Right kidney (tissue), 1 donor: Measurements from ENCODE around the gene CASP9.
"Not testable (repeated sequence)": the region's sequence is repeated elsewhere in the genome, so short reads cannot be mapped to it uniquely, and the experiment has no call there.

ENCODE experiments used
- DNase-seq: peaks from one replicate; pipeline ENCODE4 v3.0.0-alpha.2; 2016

CASP9 gene

DNA sequence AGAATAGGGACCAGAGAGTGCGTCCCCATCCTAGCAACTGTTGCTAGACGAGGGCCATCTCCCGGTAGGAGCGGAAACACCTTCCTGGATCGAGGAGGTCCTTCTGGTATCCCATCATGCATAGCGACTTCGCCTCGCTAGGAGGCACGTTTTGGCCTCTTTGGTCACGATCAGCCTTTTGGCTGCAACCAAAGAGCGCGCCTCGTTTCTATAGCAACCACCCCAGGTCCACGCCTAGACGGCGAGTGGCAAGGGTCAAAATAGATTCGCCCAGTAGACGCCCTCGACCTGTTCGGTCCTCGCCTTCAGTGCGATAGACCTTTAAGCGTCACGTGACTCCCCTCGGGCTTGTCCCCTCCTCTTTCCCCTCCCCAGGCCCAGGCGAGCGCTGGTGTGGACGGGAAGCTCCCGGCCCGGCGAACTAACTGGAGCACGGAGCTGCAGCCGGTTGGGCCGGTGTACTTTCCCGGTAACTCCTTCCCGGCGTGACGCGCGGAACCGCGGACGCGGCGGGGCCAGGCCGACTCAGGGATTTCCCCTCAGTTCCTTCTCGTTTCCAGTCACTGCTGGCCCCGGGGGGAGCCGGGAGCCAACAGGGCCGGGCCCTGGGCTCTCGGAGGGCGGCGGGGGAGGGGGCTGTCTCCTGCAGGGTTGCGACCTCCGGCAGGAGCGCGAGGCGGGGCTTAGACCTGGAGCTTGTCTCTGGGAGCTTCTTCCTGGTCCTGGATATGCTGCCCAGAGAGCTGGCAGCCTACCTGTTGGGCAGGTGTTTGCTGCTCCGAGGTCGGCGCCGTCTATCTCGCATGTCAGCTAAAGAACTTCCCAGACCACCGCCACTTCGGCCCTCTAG, 2.7 kb upstream of the CASP9 start, which contains the start of gene DNAJC16:
Gene DNAJC16 (plus strand): TSS at position 359 of the 850 bp plus-strand sequence. CDS start 2,258 bp downstream, outside the sequence.
- peak; percentile 97 for DNase-seq

DNA sequence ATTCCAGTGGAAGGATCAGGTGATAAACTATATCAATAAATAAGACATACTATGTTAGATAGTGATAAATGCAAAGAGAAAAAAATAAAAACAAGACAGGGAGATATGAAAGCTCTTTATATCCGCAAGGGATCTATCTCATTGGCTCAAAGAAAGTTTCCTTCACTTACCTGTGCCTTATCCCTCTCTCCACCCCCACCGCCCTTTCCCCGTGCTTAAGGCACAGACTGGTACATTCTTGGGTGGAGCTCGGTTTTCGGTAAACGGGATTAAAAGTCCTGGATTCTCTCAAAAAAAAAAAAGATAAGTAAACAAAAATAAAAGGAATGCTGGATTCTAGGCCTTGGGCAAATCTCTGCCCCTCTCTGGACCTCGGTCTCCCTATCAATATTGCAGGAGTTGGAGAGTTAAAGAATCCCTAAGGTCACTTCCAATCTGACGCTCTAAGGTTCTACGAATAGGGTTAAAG, 2.0 kb upstream of the CASP9 start:
- DNase-seq = no peak

DNA sequence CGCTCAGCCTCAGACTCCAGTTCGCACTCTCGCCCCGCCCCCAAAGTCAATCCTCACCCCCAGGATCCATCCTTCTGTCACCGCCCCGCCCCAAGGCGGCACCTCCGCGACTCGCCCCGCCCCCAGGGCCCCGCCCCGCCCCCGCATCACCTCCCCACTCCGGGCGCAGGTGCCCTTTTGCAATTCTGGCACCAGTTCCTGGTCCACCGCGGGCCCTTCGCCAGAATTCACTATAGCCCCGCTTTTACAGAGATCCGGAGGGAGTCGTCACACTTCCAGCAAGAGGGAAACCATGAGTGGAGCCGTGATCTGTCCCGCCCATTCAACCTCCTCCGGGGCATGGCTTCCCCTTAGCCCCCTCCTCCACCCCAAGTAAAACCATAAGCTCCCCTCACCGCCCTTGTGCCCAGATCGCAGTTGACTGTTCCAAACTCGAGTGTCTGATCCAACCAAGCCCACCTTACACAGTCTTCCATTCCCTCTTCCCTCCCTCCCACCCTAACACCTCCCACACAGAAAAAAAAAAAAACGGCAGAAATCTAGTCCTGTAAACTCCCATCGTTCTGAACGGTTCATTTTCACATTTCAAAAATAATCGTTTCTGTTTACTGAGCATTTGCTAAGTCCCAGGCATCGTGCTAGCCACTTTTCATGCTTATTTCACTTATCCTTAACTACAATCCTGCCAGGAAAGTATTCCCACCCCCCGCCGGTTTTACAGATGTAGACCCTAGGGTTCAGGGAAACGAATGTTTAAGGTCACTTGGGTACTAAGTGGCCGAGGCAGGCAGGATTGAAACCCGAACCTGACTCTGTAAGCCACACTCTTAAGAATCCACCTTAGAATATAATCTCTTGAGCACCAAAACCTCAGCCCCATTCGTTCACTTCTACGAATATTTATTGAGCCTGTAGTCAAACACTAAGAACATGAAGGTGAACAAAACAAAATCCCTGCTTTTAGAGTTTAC, 1.3 kb upstream of the CASP9 start:
- peak; percentile 69 for DNase-seq

DNA sequence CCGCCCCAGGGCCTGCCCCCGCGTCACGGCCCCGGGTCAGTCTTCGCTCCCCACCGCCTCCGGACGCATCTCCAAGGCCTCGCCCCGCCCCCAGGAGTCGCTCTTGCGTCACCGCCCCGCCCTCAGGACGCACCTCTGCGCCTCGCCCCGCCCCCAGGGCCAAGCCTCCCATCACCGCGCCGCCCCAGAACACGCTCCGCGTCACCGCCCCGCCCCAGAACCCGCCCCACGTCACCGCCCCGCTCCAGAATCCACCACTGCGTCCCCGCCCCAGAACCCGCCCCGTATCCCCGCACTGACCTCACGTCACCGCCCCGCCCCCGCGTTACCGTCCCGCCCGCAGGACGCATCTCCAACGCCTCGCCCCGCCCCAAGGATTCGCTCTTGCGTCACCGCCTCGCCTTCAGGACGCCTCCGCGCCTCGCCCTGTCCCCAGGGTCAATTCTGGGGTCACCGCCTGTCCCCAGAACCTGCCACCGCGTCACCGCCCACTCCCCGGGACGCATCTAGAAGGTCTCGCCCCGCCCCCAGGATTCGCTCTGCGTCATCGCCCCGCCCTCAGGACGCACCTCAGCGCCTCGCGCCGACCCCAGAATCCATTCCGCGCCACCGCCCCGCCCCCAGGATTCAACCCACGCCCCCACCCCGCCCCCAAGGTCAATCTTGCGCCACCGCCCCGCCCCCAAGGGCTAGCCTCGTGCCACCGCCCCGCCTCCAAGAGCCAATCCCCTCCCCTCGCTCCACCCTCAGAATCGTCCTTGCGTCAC, 451 bp upstream of the CASP9 start:
- DNase-seq = peak; percentile 96

DNA sequence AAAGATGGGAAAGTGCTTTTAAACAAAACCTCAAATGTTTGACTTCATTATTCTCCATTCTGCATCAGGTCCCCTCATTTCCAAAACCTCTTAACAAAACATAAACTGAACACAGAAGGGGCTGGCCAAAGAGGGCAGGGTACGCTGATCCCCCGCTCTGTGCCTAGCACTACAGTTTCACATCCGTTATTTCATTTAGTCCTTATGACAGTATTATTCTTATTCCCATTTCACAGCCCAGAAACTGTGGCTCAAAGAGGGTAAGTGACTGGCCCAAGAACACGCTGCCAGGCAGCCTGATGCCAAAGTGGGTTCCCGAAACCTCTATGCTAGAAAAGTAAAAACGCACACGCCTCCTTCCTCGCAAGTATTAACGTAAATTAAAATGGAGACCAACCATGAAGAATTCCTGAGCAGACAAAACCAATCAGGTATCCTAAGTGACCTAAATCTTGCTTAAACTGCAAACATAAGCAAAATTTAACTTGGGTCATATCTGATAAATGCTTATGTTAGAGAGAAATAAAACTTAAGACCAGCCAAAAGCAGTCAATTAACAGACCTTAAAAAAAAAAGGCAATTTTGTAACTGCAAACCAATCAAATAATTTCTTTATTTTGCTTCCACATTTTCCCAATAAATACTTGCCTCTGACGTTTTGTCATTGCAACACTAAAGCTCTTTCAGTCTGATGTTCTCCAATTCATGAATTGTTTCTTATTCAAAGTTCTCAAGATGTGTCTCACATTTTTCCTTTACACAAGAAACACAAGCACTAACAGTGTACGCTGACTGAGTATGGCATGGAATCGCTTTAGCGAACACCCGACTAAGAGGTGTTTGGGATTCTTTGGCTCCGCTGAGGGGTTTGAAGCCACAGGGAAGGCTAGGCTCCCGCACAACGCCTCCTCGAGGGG, 653 bp downstream of the CASP9 start:
- peak; percentile 14 for DNase-seq

DNA sequence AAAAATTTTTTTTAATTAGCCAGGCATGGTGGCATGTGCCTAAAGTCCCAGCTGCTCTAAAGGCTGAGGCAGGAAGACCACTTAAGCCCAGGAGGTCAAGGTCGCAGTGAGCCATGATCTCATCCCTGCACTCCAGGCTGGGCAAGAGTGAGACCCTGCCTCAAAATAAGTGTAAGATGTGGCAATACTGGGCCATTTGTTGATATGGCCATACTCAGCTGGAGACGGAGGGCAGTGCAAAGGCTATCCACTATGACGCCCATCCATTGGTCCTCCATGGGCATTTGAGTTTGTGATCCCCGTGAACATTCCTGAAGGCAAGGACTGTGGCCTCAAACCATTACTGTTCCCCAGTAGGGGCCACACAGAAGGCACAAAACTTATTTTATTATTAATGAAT, 1.5 kb downstream of the CASP9 start:
- DNase-seq = peak; percentile 6

DNA sequence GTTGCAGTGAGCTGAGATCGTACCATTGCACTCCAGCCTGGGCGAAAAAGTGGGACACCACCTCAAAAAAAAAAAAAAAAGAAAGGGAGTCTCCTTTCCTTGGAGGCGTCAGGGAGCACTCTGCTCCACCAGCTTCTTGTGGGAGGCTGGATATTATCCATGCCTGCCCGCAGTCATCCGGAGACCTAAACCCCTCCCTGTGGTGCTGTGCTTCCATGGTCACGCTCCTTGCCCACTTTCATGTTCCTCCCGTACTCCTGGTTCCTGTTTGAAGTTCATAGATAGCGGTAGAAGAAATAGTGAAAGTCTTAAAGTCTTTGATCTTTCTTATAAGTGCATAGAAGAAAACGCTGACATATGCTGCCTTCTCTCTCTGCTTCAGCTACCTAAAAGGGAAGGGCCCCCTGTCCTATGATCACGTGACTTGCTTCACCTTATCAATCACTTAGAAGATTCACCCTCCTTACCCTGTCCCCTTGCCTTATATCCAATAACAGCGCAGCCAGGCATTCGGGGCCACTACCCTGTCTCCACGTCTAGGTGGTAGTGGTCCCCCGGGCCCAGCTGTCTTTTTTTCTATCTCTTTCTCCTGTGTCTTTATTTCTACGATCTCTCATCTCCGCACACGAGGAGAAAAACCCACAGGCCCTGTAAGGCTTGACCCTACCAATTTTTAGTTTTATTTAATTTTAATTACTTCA, 2.7 kb downstream of the CASP9 start:
- DNase-seq = peak; percentile 30

DNA sequence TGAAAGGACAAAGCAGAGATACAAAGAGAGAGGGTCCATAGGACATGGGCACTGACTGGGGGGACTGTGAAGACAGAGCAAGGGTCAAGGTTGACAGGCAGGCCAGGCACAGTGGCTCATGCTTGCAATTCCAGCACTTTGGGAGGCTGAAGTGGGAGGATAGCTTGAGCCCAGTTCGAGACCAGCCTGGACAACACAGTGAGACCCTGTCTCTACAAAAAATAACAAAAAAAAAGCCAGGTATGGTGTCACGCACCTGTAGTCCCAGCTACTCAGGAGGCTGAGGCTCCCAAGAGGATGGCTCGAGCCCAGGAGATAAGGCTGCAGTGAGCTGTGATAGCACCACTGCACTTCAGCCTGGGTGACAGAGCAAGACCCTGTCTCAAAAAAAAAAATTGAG, 4.4 kb downstream of the CASP9 start:
- DNase-seq = no peak

DNA sequence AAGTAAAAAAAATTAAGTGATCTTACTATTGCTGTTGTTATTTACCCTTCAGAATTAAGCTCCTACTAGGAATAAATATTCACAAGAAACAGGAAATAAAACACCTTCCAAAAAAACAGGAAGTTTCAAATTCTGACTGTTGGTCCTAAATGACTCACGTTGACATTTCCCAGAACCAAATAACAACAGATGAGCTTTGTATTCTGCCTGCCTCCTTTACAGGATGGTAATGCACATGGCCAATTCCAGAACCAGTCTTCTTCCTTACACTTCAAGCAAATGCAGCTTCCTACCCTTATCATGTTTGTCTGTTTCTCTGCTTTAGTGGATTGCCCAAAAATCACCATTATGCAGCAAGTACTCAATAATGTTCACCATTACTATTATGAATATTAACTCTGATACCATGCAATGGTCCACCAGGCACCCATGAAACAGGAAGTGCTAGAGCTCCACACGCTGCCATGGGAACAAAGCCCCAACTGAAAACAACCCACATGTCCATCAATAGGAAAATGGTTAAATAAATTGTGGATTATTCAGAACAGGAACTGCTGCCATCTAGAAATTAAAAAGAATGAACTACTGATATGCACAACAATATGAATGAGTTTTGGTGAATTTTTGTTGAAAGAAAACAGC, 8.9 kb downstream of the CASP9 start:
- DNase-seq = no peak

DNA sequence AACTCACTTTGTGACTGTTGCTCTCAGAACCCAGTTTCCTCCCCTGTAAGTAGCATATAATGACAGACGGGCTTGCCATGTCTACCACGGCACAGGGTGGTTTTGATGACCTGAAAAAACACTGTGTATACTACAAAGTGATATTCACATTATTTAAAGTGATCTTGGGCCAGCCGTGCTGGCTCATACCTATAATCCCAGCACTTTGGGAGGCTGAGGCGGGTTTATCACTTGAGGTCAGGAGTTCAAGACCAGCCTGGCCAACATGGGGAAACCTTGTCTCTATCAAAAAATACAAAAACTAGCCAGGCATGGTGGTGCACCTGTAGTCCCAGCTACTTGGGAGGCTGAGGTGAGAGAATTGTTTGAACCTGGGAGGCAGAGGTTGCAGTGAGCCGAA, 9.5 kb downstream of the CASP9 start:
- not testable (repeated sequence) for DNase-seq

DNA sequence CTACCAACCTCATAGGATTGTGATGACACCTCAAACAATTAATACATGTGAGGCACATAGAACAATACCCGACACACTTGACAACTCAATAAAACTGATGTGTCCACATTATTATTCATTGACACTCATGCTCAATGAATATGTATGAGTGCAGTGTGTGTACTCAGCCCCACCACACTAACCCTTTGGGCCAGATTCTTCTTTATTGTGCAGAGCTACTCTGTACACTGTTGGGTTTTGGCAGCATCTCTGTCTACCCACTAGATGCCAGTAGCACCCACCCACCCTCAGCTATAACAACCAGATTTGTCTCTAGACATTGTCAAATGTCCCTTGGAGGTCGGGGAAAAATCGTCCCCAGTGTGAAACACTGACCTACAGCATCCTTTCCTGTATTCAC, 10.1 kb downstream of the CASP9 start:
- no peak for DNase-seq

DNA sequence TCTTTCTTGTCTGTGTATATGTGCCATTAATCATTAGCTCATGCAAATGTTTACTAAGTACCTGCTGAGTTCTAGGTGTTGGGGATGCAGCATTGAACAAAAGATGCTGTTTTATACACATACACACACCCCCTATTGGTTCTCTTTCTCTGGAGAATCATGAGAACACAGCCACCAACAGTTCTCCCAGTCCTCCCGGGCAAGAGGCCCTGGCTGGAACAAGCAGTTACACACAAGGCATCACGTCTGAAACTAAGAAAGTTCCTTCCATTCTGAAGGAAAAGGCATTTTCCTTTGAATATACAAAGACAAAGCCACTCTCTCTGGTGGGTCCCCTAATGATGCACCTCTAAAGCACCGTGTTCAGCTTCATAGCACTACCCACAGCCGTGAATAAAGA, 10.8 kb downstream of the CASP9 start:
- DNase-seq = no peak

DNA sequence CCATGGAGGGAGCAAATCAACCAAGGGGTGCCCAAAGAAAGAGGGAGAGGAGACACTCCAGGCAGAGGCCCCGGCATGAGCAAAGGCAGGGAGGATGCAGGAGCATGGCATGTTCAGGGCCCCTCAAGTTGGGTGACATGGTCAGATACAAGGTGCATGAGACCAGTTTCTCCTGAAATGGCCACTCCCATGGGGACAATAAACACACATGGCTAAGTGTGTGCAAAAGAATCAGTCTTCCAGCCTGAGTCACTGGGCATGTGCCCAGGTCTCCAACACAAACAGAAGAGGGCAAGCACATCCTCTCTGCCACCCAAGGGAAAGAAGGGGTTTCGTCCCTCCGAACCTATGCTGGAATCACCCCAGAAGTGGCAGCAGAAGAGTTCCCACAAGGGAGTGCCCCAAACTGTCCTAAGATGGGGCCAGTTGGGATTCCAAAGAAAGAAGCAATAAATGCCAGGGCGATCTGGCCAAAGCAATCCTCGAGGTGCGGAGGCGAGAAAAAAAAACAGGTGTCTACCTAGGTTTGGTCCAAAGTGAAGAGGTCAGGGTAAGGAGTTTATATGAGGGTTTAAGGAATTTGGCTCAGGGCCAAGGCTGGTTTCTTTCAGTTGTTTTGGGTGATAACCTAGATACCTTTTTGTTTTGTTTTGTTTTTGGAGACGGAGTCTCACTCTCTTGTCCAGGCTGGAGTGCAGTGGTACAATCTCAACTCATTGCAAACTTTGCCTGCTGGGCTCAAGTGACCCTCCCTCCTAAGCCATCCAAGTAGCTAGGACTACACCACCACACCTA, 13.2 kb downstream of the CASP9 start:
- DNase-seq = no peak

DNA sequence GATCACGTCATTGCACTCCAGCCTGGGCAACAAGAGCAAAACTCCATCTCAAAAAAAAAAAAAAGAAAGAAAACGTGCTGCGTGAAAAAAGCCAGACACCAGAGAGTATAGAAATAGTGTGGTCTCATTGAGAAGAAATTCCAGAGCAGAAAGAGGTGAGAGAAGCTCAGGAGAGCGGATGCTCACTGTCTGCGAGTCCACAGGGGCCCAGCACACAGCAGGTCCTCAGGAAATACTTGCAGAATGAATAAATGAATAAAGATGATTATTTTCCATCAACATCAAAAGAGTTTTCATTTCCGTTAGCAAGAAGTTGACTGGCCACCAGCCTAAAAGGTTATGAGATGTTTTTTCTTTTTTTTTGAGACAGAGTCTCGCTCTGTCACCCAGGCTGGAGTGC, 14.4 kb downstream of the CASP9 start:
- no peak for DNase-seq

DNA sequence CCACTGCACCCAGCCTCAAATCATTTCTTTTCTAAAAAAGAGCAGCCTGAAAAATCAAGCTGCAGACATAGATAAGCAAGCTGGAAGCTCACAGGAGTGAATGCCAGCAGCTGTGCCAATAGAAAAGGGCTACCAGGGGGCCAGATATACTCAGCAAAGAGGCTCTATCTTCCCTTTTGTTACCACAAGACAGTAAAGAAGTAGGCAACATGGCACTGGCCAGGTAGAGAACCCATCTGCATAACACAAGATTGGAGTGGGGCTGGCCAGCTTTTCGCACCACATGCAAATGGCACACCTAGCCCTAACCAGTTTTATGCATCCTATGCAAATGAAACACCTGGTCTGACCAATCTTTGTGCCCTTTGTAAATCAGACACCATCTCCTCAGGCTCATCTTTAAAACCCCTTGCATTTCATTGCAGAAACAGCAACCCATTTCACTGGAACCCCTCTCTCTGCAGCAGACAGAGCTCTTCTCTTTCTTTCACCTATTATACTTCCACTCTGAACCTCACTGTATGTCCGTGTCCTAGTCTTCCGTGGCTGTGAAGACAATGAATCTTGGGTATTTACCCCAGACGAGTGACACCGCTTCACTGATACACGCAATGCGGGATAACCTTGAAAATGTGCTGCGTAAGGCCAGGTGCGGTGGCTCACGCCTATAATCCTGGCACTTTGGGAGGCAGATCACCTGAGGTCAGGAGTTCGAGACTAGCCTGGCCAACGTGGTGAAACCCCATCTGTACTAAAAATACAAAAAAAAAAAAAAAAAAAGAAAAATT, 15.1 kb downstream of the CASP9 start:
- DNase-seq = no peak

DNA sequence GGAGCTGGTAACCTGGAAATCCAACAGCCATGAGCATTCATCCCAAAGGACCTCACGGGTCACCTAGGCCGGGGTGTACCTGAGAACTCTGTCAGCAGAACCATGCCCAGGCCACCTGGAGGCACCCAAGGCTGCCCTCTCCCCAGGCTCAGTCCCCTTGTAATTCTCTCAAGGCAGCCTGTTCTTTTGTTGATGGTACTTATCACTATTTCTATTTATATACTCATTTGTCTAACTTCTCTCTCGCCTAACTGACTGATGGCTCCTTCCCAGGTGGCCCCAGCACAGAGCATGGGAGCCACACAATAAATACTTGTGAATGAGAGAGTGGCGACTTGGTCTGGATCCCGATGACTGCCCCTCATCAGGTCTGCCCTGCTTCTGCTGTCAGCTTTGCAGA, 16.7 kb downstream of the CASP9 start:
- DNase-seq = no peak

DNA sequence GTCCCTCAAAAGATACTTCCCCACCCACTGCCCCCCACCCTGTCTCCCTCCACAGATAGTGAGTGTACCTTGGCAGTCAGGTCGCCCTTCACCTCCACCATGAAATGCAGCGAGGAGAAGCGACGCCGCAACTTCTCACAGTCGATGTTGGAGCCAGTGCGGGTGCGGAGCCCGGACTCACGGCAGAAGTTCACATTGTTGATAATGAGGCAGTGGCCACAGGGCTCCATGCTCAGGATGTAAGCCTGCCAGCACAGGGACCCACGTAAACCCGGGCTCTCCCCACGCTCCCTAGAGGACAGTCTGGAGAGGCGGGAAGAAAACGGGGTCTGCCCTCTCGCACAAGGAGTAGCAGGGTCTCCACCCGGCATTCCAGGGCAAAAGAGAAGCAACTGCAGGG, 17.2 kb downstream of the CASP9 start:
- no peak for DNase-seq

DNA sequence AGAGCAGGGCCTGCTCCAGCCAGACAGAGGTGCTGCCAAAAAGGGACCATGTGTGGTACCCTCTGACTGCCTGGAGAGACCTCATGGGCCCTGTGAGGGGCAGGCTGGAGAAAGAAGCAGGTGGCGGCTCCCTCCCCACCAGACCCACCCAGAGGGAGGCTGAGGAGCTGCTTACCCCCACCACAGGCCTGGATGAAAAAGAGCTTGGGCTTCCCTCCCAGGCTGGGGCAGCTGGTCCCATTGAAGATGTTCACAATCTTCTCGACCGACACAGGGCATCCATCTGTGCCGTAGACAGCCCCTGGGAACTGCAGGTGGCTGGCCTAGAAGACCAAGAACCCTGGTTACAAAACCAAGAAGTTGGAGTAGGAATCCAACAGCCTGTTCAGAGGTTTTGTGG, 19.6 kb downstream of the CASP9 start:
- DNase-seq = no peak
